OCI-LY7 (cell line): ENCODE data around the gene OSBPL7. TPM values are rescaled to one million over a fixed set of nuclear protein-coding genes. Genes with fewer than 3 reads are reported as not detected.

Experiments used
- BruUV-seq: library from RNA; stranded (reverse); fragments of 400-500 nt; replicated peaks from 2 replicates; lab custom pipeline; 2021; lab: Mats Ljungman, UMichigan
- CTCF ChIA-PET: fragments of 300-600 bp; sonication (Branson Sonifier 250); formaldehyde crosslinking; loops from one replicate; lab custom pipeline; 2022; ENCODE audit warnings: antibody characterized with exemption; ENCODE audit not compliant: unreplicated experiment; lab: Charles Lee
- POLR2A ChIA-PET: fragments of 300-600 bp; sonication (Branson Sonifier 250); formaldehyde crosslinking; loops from one replicate; lab custom pipeline; 2022; ENCODE audit warnings: antibody characterized with exemption; lab: Charles Lee
- DNase-seq: peaks from one replicate; pipeline ENCODE4 v3.0.0-alpha.2; 2015; ENCODE audit warnings: low spot score
- H2AFZ ChIP-seq: fragments of 200-600 bp; sonication (generic), shearing (Covaris generic); 2 replicates; pipeline ENCODE4 v1.6.1; 2014; ENCODE audit warnings: mild to moderate bottlenecking, antibody characterized with exemption, low read length, moderate library complexity
- H3K27ac ChIP-seq: fragments of 200-600 bp; sonication (generic); 2 replicates; pipeline ENCODE4 v1.5.1; 2014; ENCODE audit warnings: mixed run types, low read depth, mild to moderate bottlenecking, moderate library complexity, low read length, inconsistent platforms; ENCODE audit not compliant: poor library complexity, severe bottlenecking
- H3K36me3 ChIP-seq: fragments of 200-600 bp; sonication (generic); 2 replicates; pipeline ENCODE4 v1.6.1; 2014; ENCODE audit warnings: mild to moderate bottlenecking, antibody characterized with exemption, low read length, moderate library complexity, mixed read lengths; ENCODE audit not compliant: insufficient read depth
- H3K4me1 ChIP-seq: fragments of 200-600 bp; sonication (generic); 2 replicates; pipeline ENCODE4 v1.5.1; 2014; ENCODE audit warnings: mild to moderate bottlenecking, low read length; ENCODE audit not compliant: insufficient read depth, poor library complexity, severe bottlenecking
- H3K4me2 ChIP-seq: fragments of 200-600 bp; sonication (generic); 2 replicates; pipeline ENCODE4 v1.6.1; 2014; ENCODE audit warnings: mild to moderate bottlenecking, low read length
- H3K4me3 ChIP-seq: fragments of 200-600 bp; sonication (generic); 2 replicates; pipeline ENCODE4 v1.5.1; 2014; ENCODE audit warnings: mild to moderate bottlenecking, low read depth, low read length; ENCODE audit not compliant: poor library complexity, severe bottlenecking
- H3K79me2 ChIP-seq: fragments of 200-600 bp; sonication (generic); 2 replicates; pipeline ENCODE4 v1.6.1; 2016; ENCODE audit warnings: low read depth, mild to moderate bottlenecking, low read length, moderate library complexity, mixed read lengths; ENCODE audit not compliant: insufficient read depth
- H3K9me2 ChIP-seq: fragments of 200-600 bp; sonication (generic); 2 replicates; pipeline ENCODE4 v1.6.1; 2016; ENCODE audit warnings: mild to moderate bottlenecking, low read length, mixed read lengths; ENCODE audit not compliant: insufficient read depth
- H3K9me3 ChIP-seq: fragments of 200-600 bp; sonication (generic); 2 replicates; pipeline ENCODE4 v1.6.1; 2014; ENCODE audit warnings: mild to moderate bottlenecking, mixed run types, low read length, mixed read lengths
- H4K20me1 ChIP-seq: fragments of 200-600 bp; sonication (generic); 2 replicates; pipeline ENCODE4 v1.6.1; 2014; ENCODE audit warnings: mild to moderate bottlenecking, antibody characterized with exemption, low read length, moderate library complexity, mixed read lengths; ENCODE audit not compliant: insufficient read depth
- CTCF ChIP-seq: fragments of 200-600 bp; sonication (generic); conservative IDR thresholded peaks from 2 replicates; pipeline ENCODE4 v1.5.1; 2014; ENCODE audit warnings: mild to moderate bottlenecking, antibody characterized with exemption, low read length, moderate library complexity, mixed read lengths
- EZH2phosphoT487 ChIP-seq: fragments of 200-600 bp; sonication (generic); IDR thresholded peaks from 2 replicates; pipeline ENCODE4 v1.6.1; 2018; ENCODE audit warnings: low read depth, borderline replicate concordance, mild to moderate bottlenecking, mixed run types, antibody characterized with exemption, low read length, moderate library complexity, mixed read lengths
- intact Hi-C: fragments of 100-400 bp; cut with micrococcal nuclease; formaldehyde crosslinking; loops from one replicate; pipeline ENCODE4 v1.10.0; 2022; ENCODE audit not compliant: unreplicated experiment
- total RNA-seq, 2 experiments: library from RNA; depleted of rRNA in 1 of 2; stranded (reverse); fragments of >200 nt in 1 of 2; shearing (Covaris generic) in 1 of 2; gene quantifications; 2 replicates each; pipeline ENCODE4 v1.2.3, GENCODE V29; 2014 to 2022

Gene OSBPL7
- total RNA-seq, 2 experiments from 2014 or later: 24.4 to 35.7 TPM

GRCh38 chr17:47845716-47846075 is 24.1 kb upstream of the OSBPL7 start:
- H3K4me1 ChIP-seq: peaks cover 32% of the 10 kb centered on the region
- POLR2A ChIA-PET: no interaction called here
- intact Hi-C loops: no loop called here

DNA sequence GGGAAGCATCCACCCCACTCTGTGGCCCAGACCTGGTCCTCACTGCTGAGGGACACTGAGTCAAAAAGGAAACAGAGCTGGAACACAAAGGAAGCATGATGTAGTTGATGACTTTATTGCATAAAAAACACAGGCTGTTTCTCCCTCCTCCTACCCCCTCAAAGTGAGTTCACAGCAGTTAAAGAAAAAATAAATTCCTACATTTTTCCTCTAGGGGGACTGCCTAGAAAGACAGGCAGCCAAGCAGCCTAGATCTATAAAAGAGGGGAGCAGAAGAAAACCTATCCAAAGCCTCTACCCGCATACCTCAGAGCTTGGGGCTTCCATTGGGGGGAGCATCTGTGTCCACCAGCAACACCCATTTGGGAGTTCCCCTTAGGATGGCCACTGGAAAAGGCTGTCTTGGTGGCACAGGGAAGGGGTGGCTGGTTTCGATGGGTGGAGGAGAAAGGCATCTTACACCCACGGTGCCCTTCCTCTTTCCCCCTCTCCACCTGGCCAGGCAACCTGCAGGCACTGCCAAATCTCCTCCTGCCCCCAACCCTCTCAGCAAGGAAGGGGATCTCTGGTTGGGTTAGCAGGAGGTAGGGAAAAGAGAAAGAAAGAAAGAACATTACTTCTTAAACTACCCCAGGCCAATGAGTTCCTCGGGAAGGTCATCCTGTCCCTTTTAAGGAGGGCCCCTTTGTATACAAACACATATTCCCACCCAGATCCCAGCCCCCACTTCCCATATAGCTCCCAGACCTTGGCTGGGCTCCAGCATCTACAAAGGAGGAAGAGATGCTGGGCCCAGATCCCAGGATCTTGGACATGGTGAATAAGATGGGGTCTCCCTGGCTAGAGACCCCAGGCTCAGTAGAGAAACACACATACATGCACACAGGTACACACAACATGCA is 23.5 kb upstream of the OSBPL7 start:
- no peaks in the 10 kb centered on the region for H3K9me2 ChIP-seq
- H4K20me1 ChIP-seq: no peaks in the 10 kb centered on the region
- H3K27ac ChIP-seq: no peak overlapping the region
- DNase-seq: no peak
- TF ChIP-seq CTCF: peak; percentile 63
- no peak for TF ChIP-seq EZH2phosphoT487
- H3K36me3 ChIP-seq: no peaks in the 10 kb centered on the region
- intact Hi-C loops: loop anchor here (5.0 kb wide), 1 partner anchor 127 kb away; the partner anchor contains the start of gene CDK5RAP3
- no peak overlapping the region for H2AFZ ChIP-seq
- CTCF ChIA-PET: no interaction called here
- POLR2A ChIA-PET: interaction anchor here (0.6 kb wide), 1 partner anchor 584 kb away, joined by 3 read pairs; no protein-coding TSS in a partner anchor
- BruUV-seq: no TSS peak
- no peak overlapping the region for H3K4me2 ChIP-seq
- no peaks in the 10 kb centered on the region for H3K79me2 ChIP-seq
- no peak overlapping the region for H3K4me3 ChIP-seq
- peaks cover 37% of the 10 kb centered on the region for H3K4me1 ChIP-seq
- no peaks in the 10 kb centered on the region for H3K9me3 ChIP-seq

More at GRCh38 chr17:47845716-47846075, 24.1 kb upstream of the OSBPL7 start:
- BruUV-seq: no TSS peak
- no peaks in the 10 kb centered on the region for H4K20me1 ChIP-seq
- H3K4me3 ChIP-seq: no peak overlapping the region
- no peak overlapping the region for H2AFZ ChIP-seq
- CTCF ChIA-PET: no interaction called here
- no peaks in the 10 kb centered on the region for H3K9me3 ChIP-seq
- H3K36me3 ChIP-seq: no peaks in the 10 kb centered on the region
- no peak for TF ChIP-seq CTCF
- TF ChIP-seq EZH2phosphoT487: no peak
- H3K4me2 ChIP-seq: no peak overlapping the region
- DNase-seq: no peak
- H3K79me2 ChIP-seq: no peaks in the 10 kb centered on the region
- H3K9me2 ChIP-seq: no peaks in the 10 kb centered on the region
- no peak overlapping the region for H3K27ac ChIP-seq

GRCh38 chr17:47844227-47844626 is 22.6 kb upstream of the OSBPL7 start:
- no peaks in the 10 kb centered on the region for H4K20me1 ChIP-seq
- no peak overlapping the region for H3K4me3 ChIP-seq
- ChIA-PET CTCF (no interaction called here), POLR2A (interaction anchor here (1.3 kb wide), 1 partner anchor 14 kb away, joined by 4 read pairs; no protein-coding TSS in a partner anchor)
- H2AFZ ChIP-seq: no peak overlapping the region
- no TSS peak for BruUV-seq
- no peaks in the 10 kb centered on the region for H3K79me2 ChIP-seq
- H3K36me3 ChIP-seq: no peaks in the 10 kb centered on the region
- no peaks in the 10 kb centered on the region for H3K9me3 ChIP-seq
- peaks cover 37% of the 10 kb centered on the region for H3K4me1 ChIP-seq
- H3K27ac ChIP-seq: no peak overlapping the region
- DNase-seq: no peak
- TF ChIP-seq CTCF (no peak), EZH2phosphoT487 (no peak)
- H3K4me2 ChIP-seq: no peak overlapping the region
- no peaks in the 10 kb centered on the region for H3K9me2 ChIP-seq
- intact Hi-C loops: loop anchor here (5.0 kb wide), 1 partner anchor 128 kb away; the partner anchor contains the start of gene CDK5RAP3
